Esophagus squamous epithelium (tissue), 4 donors: ENCODE measurements around the gene PIMREG.

Source experiments
- POLR2A ChIP-seq, 4 donors: fragments of 450-650 bp; IDR thresholded peaks; one replicate each; pipeline ENCODE4 v1.6.1; 2017; ENCODE audit warnings: antibody characterized with exemption in 4 of 4, mild to moderate bottlenecking in 4 of 4, moderate library complexity in 3 of 4
- TF ChIP-seq, protein P1 (sequence below), 6 experiments: fragments of 450-650 bp in 4 of 6; fragments of 200-600 bp in 2 of 6; sonication (generic) in 2 of 6; IDR thresholded peaks; one replicate each; pipeline ENCODE4 v1.5.1; 2016 to 2019; ENCODE audit warnings: antibody characterized with exemption in 6 of 6, mild to moderate bottlenecking in 4 of 6, moderate library complexity in 4 of 6

DNA sequence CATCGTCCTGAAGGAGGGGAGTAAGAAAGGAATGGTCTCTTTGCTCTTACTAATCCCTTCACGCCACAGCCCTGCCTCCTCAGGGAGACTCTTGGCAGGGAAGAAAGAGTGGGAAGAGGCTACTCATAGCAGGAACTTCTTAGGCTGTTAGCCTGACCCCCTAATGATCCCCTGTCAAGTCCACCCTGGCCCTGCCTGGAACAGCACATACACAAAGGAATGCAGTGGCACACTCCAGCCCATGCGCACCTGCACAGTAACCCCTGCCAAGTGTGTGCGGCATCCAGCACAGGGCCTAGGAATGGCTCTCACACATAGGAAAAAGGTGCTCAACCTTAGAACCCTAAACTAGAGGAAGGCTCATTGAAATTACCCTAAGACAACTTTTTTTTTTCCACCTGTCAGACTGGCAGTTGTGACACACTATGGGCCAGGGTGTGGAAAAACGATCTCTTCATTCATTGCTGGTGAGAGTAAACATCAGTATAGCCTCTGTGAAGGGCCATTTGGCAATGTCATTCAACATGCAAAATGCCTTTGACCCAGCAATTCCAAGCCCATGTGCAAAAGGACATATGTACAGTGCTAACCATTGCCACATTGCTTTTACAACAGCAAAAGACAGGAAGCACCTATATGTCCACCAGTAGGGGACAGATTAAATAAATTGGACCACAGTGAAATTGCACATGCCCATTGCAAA lies 50.1 kb downstream of the PIMREG start:
- TF ChIP-seq, protein P1, sequence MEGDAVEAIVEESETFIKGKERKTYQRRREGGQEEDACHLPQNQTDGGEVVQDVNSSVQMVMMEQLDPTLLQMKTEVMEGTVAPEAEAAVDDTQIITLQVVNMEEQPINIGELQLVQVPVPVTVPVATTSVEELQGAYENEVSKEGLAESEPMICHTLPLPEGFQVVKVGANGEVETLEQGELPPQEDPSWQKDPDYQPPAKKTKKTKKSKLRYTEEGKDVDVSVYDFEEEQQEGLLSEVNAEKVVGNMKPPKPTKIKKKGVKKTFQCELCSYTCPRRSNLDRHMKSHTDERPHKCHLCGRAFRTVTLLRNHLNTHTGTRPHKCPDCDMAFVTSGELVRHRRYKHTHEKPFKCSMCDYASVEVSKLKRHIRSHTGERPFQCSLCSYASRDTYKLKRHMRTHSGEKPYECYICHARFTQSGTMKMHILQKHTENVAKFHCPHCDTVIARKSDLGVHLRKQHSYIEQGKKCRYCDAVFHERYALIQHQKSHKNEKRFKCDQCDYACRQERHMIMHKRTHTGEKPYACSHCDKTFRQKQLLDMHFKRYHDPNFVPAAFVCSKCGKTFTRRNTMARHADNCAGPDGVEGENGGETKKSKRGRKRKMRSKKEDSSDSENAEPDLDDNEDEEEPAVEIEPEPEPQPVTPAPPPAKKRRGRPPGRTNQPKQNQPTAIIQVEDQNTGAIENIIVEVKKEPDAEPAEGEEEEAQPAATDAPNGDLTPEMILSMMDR (IDR thresholded peaks at IDR 0.05): no peak
- TF ChIP-seq POLR2A (IDR thresholded peaks at IDR 0.05): no peak
